ENCODE results near the gene SMURF2. TPM values are rescaled to one million over a fixed set of nuclear protein-coding genes. Genes with fewer than 3 reads are reported as not detected.

Gene SMURF2
- total and polyA plus RNA-seq, 9 of the 15 experiments (the other 6 are each of a cell fraction or from before 2014, with no cell fraction given): 3.8 to 22.0 (median 14.8) TPM

GRCh38 chr17:64505340-64506200 lies 156.5 kb downstream of the SMURF2 start (continued):
- TF ChIP-seq THRB (CRISPR knock-in tag; conservative IDR thresholded peaks at IDR 0.05): peak; percentile 72; the same call in 1 of the 2 replicates
- 0 out of 2 replicates have a peak, but pooled peaks have one; percentile 2 for TF ChIP-seq JUND (IDR thresholded peaks at IDR 0.05; ENCODE audit: borderline replicate concordance, low read depth, low read length)
- TF ChIP-seq JUND (tag; IDR thresholded peaks at IDR 0.05; ENCODE audit: borderline replicate concordance, low read depth, low read length): no peak
- TF ChIP-seq ZFP36 (IDR thresholded peaks at IDR 0.05; ENCODE audit: low read depth, low read length, partially characterized antibody): no peak
- no peak for TF ChIP-seq STAT5A (IDR thresholded peaks at IDR 0.05; ENCODE audit: borderline replicate concordance, low read length)
- no peak for TF ChIP-seq ZMIZ1 (IDR thresholded peaks at IDR 0.05; ENCODE audit: low read depth in 2 of 2, low read length in 2 of 2)
- TF ChIP-seq PTTG1 (tag; IDR thresholded peaks at IDR 0.05; ENCODE audit: low read depth): no peak
- peak; percentile 79; the same call in 1 of the 2 replicates for TF ChIP-seq ZC3H11A (IDR thresholded peaks at IDR 0.05; ENCODE audit: low read depth, low read length)
- no peak for TF ChIP-seq NELFE (IDR thresholded peaks at IDR 0.05; ENCODE audit: insufficient read depth, insufficient read length)
- 0 out of 2 replicates have a peak, but pooled peaks have one; percentile 81 for TF ChIP-seq TRIM25 (IDR thresholded peaks at IDR 0.05; ENCODE audit: borderline replicate concordance)
- TF ChIP-seq MAZ (CRISPR knock-in tag; conservative IDR thresholded peaks at IDR 0.05 in 1 of 2, IDR thresholded peaks at IDR 0.05 in 1 of 2): peak; percentile 78 to 82
- no peak for TF ChIP-seq ZNF184 (CRISPR knock-in tag; IDR thresholded peaks at IDR 0.05)
- TF ChIP-seq ZNF699 (CRISPR knock-in tag; IDR thresholded peaks at IDR 0.05; ENCODE audit: insufficient replicate concordance): no peak

Data from K562 (cell line).